Activated CD4-positive, alpha-beta T cell treated with anti-CD3 and anti-CD28 coated beads, Interleukin-2, Interleukin-6, amounts not matched to agents 100 ng/mL and 50 ng/mL, durations not matched to agents 16 hours and 8 hours (primary cell): ENCODE results near the gene C13orf46.
A peak's percentile ranks its signal among the peaks of the same experiment; 100 is the strongest.

ENCODE experiments used
- DNase-seq: peaks from one replicate; pipeline ENCODE4 v3.0.0-alpha.2; 2020

Gene C13orf46

GRCh38 chr13:113952983-113953520 is 20.8 kb downstream of the C13orf46 start:
- no peak for DNase-seq

- no peak for DNase-seq
Observed at GRCh38 chr13:113952151-113952982, 21.5 kb downstream of the C13orf46 start.

- peak; percentile 62 for DNase-seq
Observed at GRCh38 chr13:113951246-113951999, 22.5 kb downstream of the C13orf46 start.

- DNase-seq, result no peak
Observed at GRCh38 chr13:113950451-113951245, 23.2 kb downstream of the C13orf46 start.

- no peak for DNase-seq
Observed at GRCh38 chr13:113949546-113949945, 24.3 kb downstream of the C13orf46 start.

GRCh38 chr13:113948034-113948742 is 25.7 kb downstream of the C13orf46 start:
- DNase-seq, result no peak

- no peak for DNase-seq
Observed at GRCh38 chr13:113947311-113948033, 26.4 kb downstream of the C13orf46 start.

GRCh38 chr13:113946409-113947181 is 27.3 kb downstream of the C13orf46 start:
- DNase-seq, result no peak

GRCh38 chr13:113945857-113946408 is 27.9 kb downstream of the C13orf46 start:
- DNase-seq, result no peak

- DNase-seq, result no peak
Observed at GRCh38 chr13:113943821-113944565, 29.9 kb downstream of the C13orf46 start.

- no peak for DNase-seq
Observed at GRCh38 chr13:113942591-113943103, 31.2 kb downstream of the C13orf46 start.

- DNase-seq, result no peak
Observed at GRCh38 chr13:113941571-113942191, 32.2 kb downstream of the C13orf46 start.

GRCh38 chr13:113939944-113940297 is 34.0 kb downstream of the C13orf46 start:
- no peak for DNase-seq

- no peak for DNase-seq
Observed at GRCh38 chr13:113939129-113939943, 34.5 kb downstream of the C13orf46 start.

- no peak for DNase-seq
Observed at GRCh38 chr13:113938716-113939115, 35.2 kb downstream of the C13orf46 start.

GRCh38 chr13:113938246-113938645 is 35.6 kb downstream of the C13orf46 start:
- DNase-seq, result no peak

GRCh38 chr13:113937527-113938180 is 36.2 kb downstream of the C13orf46 start:
- DNase-seq, result no peak

GRCh38 chr13:113937073-113937472 is 36.8 kb downstream of the C13orf46 start:
- DNase-seq, result no peak
